Keratinocyte (primary cell): ENCODE measurements around the gene MAP3K10.

Experiments
- EZH2 ChIP-seq: IDR thresholded peaks from one replicate; pipeline ENCODE4 v1.6.1; 2012; ENCODE audit warnings: inconsistent platforms, mild to moderate bottlenecking, low read length, moderate library complexity
- TF ChIP-seq, protein P1 (sequence below), 3 experiments: IDR thresholded peaks in 1 of 3; conservative IDR thresholded peaks in 1 of 3; optimal IDR thresholded peaks in 1 of 3; 2 replicates in 2 of 3; 3 replicates in 1 of 3; pipeline versions ENCODE3 to v1.5.1; 2011; ENCODE audit warnings: low read length in 3 of 3, mild to moderate bottlenecking in 3 of 3, moderate library complexity in 2 of 3, control low read depth in 1 of 3, inconsistent platforms in 1 of 3; ENCODE audit not compliant: insufficient read depth in 2 of 3; ENCODE audit errors: extremely low read depth in 1 of 3

DNA sequence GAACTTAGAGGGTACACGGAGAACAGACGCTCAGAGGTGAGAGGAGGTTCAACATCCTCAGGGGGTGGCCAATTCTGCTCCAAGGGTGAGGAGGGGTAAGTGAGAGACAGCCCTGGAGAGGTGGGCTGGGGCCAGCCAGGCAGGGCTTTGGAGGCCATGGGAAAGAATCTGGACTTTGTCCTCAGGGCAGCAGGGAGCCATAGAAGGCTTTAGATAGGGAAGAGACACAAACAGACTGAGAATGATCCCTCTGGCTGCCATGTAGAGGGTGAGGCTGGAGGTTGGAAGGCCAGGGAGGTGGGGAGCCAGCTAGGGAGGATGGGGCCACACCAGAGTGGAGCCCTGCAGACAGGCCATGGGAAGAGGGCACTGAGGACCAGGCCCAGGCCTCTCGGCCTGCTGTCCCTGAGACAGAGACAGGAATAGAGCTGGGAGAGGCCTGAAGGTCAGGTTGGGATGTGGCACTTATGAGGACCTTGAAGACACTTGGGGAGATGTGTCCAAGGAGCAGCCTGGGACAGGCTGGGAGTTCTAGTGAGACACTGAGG lies 64.5 kb downstream of the MAP3K10 start:
- TF ChIP-seq, protein P1, sequence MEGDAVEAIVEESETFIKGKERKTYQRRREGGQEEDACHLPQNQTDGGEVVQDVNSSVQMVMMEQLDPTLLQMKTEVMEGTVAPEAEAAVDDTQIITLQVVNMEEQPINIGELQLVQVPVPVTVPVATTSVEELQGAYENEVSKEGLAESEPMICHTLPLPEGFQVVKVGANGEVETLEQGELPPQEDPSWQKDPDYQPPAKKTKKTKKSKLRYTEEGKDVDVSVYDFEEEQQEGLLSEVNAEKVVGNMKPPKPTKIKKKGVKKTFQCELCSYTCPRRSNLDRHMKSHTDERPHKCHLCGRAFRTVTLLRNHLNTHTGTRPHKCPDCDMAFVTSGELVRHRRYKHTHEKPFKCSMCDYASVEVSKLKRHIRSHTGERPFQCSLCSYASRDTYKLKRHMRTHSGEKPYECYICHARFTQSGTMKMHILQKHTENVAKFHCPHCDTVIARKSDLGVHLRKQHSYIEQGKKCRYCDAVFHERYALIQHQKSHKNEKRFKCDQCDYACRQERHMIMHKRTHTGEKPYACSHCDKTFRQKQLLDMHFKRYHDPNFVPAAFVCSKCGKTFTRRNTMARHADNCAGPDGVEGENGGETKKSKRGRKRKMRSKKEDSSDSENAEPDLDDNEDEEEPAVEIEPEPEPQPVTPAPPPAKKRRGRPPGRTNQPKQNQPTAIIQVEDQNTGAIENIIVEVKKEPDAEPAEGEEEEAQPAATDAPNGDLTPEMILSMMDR (optimal IDR thresholded peaks at IDR 0.05 in 1 of 3, IDR thresholded peaks at IDR 0.05 in 1 of 3, conservative IDR thresholded peaks at IDR 0.05 in 1 of 3; ENCODE audit: extremely low read depth in 1 of 3, insufficient read depth in 2 of 3, low read length in 3 of 3) = no peak
- TF ChIP-seq EZH2 = no peak
